NCI-H2029 treated with DMSO at 0.1 percent for 48 hours (cell line): Measurements from ENCODE around the gene PPP3CA.

Experiments used
- DNase-seq: peaks from one replicate; lab custom pipeline; 2025; lab: John Stamatoyannopoulos, UW

The PPP3CA gene

DNA sequence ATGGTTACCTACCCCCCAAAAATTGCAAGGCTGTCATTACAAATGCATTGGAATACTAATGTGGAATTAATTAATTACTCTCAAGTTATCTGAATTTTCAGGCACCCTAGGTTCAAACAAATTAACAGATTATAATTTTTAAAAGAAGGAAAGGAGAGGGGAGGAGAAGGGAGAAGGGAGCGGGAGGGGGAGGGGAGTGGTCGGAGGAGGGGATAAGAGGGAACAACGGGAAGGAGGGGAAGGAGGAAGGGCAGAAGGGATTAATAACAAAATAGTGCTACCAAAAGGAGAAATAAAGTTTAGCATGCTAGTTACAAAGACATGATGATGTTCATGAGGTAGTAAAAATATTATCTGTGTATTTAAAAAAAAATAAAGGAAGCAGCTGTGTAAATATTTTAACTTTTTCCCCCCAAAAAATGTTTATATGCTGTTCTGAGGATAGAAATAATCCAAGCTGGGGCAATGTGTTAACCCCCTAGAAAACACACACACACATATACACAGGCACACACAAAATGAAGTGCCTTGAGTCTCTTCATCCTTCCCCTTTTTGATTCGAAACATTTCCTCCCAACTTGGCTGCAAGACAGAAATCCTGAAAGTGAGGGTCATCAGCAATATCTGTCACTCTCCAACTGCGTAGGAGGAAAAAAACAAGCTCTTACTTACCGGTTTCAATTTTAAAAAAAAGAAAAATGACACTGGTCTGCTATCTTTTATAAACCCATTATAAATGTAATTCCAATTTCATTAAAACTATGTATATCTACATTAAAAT, 58.8 kb downstream of the PPP3CA start:
- no peak for DNase-seq

- no peak for DNase-seq
Measured at GRCh38 chr4:101287324-101287723, 60.0 kb downstream of the PPP3CA start.

GRCh38 chr4:101286663-101287062, 60.7 kb downstream of the PPP3CA start:
- DNase-seq: no peak

DNA sequence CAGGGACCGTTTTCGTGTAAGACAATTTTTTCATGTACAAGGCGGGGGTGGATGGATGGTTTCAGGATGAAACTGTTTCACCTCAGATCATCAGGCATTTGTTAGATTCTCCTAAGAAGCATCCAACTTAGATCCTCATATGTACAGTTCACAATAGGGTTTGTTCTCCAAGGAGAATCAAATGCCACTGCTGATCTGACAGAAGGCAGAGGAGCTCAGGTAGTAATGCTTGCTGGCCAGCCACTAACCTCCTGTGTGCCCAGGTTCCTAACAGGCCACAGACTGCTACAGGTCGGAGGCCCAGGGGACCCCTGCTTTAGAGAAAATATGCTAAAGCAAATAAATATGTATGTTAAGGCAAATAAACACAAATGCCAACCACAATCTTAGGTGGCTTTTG, 61.3 kb downstream of the PPP3CA start:
- no peak for DNase-seq

DNA sequence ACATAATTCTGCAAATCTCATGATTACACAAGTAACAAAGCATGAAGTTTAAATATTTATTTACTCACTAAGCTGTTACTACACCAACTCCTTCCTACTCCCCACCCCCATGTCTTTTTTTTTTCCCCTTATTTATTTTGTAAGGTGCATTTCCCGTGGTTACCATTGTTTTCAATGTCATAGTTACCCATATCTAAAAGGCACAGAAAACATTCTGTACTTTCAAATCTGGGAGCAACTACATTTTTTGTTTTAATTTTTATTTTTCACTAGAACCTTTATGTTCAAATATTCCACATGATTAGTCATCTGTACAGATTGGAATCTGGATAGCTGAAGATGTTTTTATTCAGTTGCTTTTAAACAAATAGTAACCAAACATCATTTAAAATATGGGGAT, 62.8 kb downstream of the PPP3CA start:
- no peak for DNase-seq

- DNase-seq: no peak
Measured at GRCh38 chr4:101283434-101283833, 63.9 kb downstream of the PPP3CA start.

- no peak for DNase-seq
Measured at GRCh38 chr4:101282076-101282844, 65.1 kb downstream of the PPP3CA start.

DNA sequence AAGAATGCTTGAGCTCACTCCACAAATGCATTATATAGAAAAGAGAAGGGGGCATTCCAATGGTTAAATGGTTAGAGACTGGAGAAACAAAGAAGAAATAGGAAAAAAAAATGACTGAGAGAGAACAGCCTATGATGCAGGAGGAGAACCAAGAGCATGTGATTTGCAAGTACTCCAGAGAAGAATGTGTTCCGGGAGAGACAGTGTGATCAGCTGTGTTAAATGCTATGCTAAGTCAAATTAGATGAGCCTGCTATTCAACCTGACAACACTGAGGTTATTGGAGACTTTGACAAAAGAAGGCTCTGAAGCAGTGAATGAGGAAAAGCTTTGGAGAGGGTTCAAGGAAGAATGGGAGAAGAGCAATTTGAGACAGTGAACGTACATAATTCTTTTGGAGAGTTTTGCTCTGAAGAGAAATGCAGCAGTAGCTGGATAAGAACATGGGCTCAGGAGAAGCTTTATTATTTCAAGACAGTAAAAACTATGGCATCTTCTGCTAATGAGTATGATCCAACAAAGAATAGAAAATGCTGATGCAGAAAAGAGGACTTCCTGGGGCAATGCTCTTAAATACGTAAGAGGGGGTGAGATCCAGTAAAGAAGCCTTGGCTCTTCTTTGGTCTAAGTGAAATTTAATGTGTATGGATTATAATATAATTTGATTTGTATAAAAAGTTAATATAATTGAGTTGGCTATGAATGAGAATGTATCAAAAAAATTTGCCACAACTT, 66.3 kb downstream of the PPP3CA start:
- DNase-seq: no peak

DNA sequence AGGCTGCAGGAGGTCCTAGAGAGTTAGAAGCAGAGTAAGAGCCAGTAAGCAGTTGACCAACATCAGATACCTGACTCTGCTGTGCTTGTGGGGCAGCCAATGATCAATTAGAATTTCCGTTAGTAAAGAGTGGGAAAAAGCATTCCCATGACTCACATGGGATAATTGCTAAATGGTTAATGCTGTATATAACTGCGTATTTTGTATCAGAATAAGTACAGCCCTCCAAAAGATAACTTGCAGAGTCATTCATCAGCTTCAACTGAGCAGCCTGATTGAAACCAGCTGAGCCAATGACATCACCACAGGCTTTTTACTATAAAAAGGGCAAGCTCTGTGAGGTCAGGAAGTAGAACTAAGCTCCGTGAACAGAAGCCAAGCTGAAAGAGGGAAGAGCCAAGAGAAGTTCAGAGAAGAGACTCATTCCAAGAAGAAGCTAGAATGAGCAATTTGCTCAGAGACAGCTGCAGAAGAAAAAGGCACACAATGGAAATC, 67.9 kb downstream of the PPP3CA start:
- DNase-seq: no peak

DNA sequence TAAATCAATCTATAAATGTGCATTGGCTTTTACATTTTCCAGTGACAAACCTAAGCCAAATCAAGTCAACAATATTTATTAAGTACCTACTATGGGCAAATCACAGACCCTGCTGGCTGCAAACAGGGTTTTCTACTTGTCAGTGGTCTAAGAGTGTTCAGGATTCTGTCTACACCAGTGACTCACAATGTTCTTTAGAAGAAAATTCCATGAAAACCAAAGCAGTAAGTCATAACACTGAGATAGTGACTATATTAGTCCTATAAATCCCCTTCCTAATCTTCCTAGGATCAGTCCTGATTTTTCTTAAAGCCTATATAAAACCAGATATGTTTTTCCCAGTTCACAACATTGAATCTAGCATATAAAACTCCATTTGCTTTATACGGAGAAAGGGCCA, 69.7 kb downstream of the PPP3CA start:
- no peak for DNase-seq

- DNase-seq: no peak
Measured at GRCh38 chr4:101276661-101277060, 70.7 kb downstream of the PPP3CA start.

GRCh38 chr4:101274888-101275752, 72.2 kb downstream of the PPP3CA start:
- DNase-seq: no peak

GRCh38 chr4:101271516-101271915, 75.8 kb downstream of the PPP3CA start:
- DNase-seq: no peak

DNA sequence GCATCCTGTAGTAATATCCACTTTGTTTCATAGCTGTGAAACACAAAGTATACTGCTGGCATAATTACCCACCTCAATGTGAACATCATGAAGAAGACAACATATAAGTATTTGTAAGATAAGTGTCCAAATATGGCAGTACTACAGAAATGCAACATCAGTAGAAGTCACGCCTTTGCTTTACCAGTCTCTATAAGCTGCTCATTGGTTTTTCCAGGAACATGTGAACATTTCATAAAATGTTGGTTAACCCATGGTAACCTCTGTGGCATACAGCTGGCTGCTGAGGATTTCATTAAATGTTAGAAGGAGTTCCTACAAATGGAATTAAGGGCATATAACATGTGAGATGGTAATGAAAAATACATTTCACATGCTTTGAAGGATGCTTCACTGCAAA, 77.6 kb downstream of the PPP3CA start:
- DNase-seq: no peak

- no peak for DNase-seq
Measured at GRCh38 chr4:101265816-101266172, 81.5 kb downstream of the PPP3CA start.

DNA sequence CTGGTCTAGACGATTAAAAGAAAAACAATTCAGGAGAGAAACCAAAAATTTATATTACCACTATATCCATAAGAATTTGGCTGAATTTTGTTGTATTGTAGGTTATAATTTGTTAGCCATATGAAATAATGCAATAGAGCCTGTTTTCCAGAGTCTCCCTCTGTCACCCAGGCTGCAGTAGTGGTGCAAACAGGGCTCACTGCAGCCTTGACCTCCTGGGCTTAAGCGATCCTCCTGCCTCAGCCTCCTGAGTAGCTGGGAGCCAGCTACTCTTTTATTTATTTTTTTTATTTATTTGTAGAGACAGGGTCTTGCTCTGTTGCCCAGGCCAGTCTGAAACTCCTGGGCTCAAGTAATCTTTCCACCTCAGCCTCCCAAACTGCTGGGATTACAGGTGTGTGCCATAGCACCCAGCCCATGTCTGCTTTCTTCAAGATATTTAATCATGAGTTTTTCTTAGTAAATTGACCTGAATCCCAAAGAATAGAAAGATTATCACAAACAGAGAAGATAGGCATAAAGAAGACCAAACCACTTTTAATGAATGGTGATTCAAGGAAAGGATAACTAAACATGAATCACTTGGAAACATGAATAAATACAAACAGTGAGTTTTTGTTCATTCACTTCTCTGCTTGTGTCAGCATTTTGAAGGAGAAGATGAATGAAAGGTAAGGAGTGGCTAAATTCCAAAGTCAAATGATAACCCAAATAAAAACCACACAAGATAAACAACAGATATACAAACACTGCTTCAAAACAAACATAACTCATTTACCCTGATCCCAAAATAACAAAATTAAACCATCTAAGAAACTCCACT, 82.1 kb downstream of the PPP3CA start:
- no peak for DNase-seq

DNA sequence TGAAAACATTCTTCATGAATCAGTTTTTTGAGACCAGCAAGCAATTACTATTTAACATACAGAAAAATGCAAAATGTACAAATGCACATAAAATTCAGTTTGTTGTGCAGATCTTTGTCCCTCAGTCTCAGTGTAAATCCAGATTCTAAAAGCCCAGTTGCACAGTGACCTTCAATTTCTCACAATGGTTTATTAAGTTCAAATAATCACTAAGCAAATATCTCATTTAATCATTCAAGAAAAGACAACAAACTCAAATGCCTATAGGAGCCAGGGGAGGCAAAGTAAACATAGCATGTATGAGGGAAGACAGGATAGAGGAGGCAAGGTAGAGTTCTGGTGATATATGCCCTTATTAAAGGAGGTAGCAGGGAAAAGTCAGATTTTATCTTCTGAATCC, 82.8 kb downstream of the PPP3CA start:
- DNase-seq: no peak

GRCh38 chr4:101262683-101263082, 84.6 kb downstream of the PPP3CA start:
- peak; percentile 17 for DNase-seq

DNA sequence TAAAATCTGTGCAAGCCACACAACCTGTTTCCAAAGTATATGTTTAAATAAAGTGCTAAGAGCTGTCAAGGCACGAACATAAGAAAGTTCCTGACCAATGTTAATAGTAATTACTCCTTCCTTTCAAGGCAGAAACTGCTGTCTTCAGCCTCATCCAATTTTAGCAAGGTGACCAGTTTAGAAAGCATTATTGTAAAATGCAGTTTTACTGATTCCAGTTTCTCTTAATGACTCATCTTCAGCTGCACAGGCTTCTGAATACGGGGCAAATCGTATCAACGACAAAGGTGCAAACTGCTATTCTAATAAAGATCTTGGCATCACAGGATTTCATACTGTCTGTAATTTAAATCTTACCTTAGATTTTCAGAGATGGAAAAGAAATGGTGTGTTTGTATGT, 87.5 kb downstream of the PPP3CA start:
- no peak for DNase-seq

GRCh38 chr4:101258883-101259282, 88.4 kb downstream of the PPP3CA start:
- DNase-seq: no peak

DNA sequence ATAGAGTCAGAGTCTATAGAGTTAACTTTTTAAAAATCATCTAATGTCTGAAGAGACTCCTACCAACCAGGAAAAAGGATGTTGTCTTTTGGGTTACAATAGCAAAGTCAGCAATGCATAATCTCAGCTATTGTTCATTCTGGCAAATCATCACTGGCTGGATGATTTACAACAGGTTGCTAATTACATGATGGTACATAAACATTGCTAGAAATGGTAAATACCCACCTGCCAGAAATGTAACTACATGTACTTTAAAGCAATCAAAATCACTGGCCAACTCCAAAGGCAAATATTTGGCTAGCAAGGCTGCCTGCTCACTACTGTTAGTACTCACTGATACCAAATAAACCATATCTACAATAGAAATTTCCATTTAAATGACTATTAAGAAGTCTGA, 91.1 kb downstream of the PPP3CA start:
- DNase-seq: peak; percentile 93
